Stomach (tissue), 9 donors: ENCODE data around the gene SMARCD2. TPM values are rescaled to one million over a fixed set of nuclear protein-coding genes. Genes with fewer than 3 reads are reported as not detected.

Experiments
- DNase-seq, 2 donors: peaks; one replicate each; pipeline versions ENCODE4 v3.0.0 to v3.0.0-alpha.2; 2013 to 2019
- H3K27ac ChIP-seq, 5 donors: fragments of 200-600 bp in 4 of 5; sonication (generic) in 4 of 5; one replicate each; pipeline ENCODE4 v1.5.1; 2013 to 2019; ENCODE audit warnings: mild to moderate bottlenecking in 1 of 5, moderate library complexity in 1 of 5
- H3K27me3 ChIP-seq, 3 donors: fragments of 200-600 bp; sonication (generic); one replicate each; pipeline ENCODE4 v1.5.1; 2017 to 2019; ENCODE audit warnings: mixed run types in 1 of 3
- H3K36me3 ChIP-seq, 4 donors: fragments of 200-600 bp; sonication (generic); 1 replicate in 3 of 4; 2 replicates in 1 of 4; pipeline ENCODE4 v1.5.1; 2016 to 2019
- H3K4me1 ChIP-seq, 4 donors: fragments of 200-600 bp; sonication (generic); one replicate each; pipeline ENCODE4 v1.5.1; 2016 to 2019
- H3K4me3 ChIP-seq, 4 donors: fragments of 200-600 bp; sonication (generic) in 3 of 4; one replicate each; pipeline ENCODE4 v1.5.1; 2016 to 2019; ENCODE audit warnings: mild to moderate bottlenecking in 1 of 4
- H3K9me3 ChIP-seq, 4 donors: fragments of 200-600 bp; sonication (generic); one replicate each; pipeline ENCODE4 v1.5.1; 2016 to 2019
- CTCF ChIP-seq, 7 experiments: fragments of 450-650 bp in 4 of 7; fragments of 200-600 bp in 3 of 7; sonication (generic) in 3 of 7; IDR thresholded peaks; one replicate each; pipeline ENCODE4 v1.5.1; 2016 to 2019; ENCODE audit warnings: antibody characterized with exemption in 7 of 7, control low read depth in 2 of 7, mild to moderate bottlenecking in 1 of 7
- EP300 ChIP-seq: sonication (generic); formaldehyde crosslinking; IDR thresholded peaks from one replicate; pipeline ENCODE4 v1.6.1; 2017; ENCODE audit warnings: antibody characterized with exemption
- POLR2A ChIP-seq, 4 donors: fragments of 450-650 bp; IDR thresholded peaks; one replicate each; pipeline ENCODE4 v1.6.1; 2016; ENCODE audit warnings: antibody characterized with exemption in 4 of 4, control low read depth in 2 of 4, mild to moderate bottlenecking in 1 of 4, moderate library complexity in 1 of 4
- POLR2AphosphoS5 ChIP-seq, 3 donors: sonication (generic); formaldehyde crosslinking; IDR thresholded peaks; one replicate each; pipeline ENCODE4 v1.6.1; 2016; ENCODE audit warnings: antibody characterized with exemption in 3 of 3
- WGBS, 5 donors: extraction: QIAGEN DNeasy Blood & Tissue Kit in 3 of 5; methylation state at CpG; one replicate each; pipeline versions ENCODE4 v1.1.5 to v1.1.7; 2013 to 2018; 5-methylcytosine and 5-hydroxymethylcytosine counted together
- intact Hi-C: fragments of 100-400 bp; cut with DNase I; formaldehyde crosslinking; loops from one replicate; pipeline ENCODE4 v1.15.1; 2023; ENCODE audit warnings: low total_unique reads
- polyA plus RNA-seq, 3 donors: library from polyadenylated mRNA; stranded (reverse); fragments of 200-250 nt; gene quantifications; one replicate each; pipeline ENCODE4 v1.2.3, GENCODE V29; 2013
- total RNA-seq, 5 donors: library from RNA; depleted of rRNA; stranded (reverse); fragments of >200 nt; gene quantifications; one replicate each; pipeline versions ENCODE4 v1.1.0 to v1.2.3, GENCODE V29; 2014 to 2016
- donor health status: healthy with polysubstance abuse.
- donor health status: Bipolar disorder and iron deficiency.
- donor health status: healthy.

The SMARCD2 gene
- total and polyA plus RNA-seq, 8 donors: 65.1 to 244 (median 94.5) TPM

GRCh38 chr17:63827002-63827800, 15.3 kb downstream of the SMARCD2 start, which contains the start of the genes FTSJ3 and PSMC5:
TSS of gene FTSJ3 (minus strand) at chr17:63827663. CDS start at chr17:63826902, 761 bp downstream.
TSS of gene PSMC5 (plus strand) at chr17:63827431. CDS start at chr17:63827491, 60 bp downstream.
- Histone ChIP-seq H3K27ac (peak within 1 kb of the TSS; percentile 87 to 95 (median 94)), H3K9me3 (no peaks in the 10 kb centered on the region), H3K4me3 (peak within 1 kb of the TSS; percentile 73 to 82 (median 78)), H3K27me3 (no peaks in the 10 kb centered on the region), H3K36me3 (peaks cover 66 to 71% (median 69%) of the 10 kb centered on the region in 4 donors), H3K4me1 (peaks cover 27 to 41% (median 37%) of the 10 kb centered on the region in 4 donors)
- intact Hi-C loops: no loop called here
- DNase-seq: peak; percentile 94 to 98
- 0% methylated on average over 24 to 58 of the region's 58 CpGs for WGBS, 5 donors
- TF ChIP-seq EP300 (no peak), POLR2AphosphoS5 (IDR thresholded peaks at IDR 0.05) (peak; percentile 78 to 94 (median 86)), CTCF (IDR thresholded peaks at IDR 0.05) (peak in 5 of 7 experiments; percentile 24 to 45 (median 34)), POLR2A (IDR thresholded peaks at IDR 0.05) (peak in 1 of 4 donors; percentile 41)

- no peaks in the 10 kb centered on the region for H3K9me3 ChIP-seq
- no peak for DNase-seq
- H3K27ac ChIP-seq: peak overlapping the region; percentile 87 to 95 (median 94)
- peak overlapping the region; percentile 73 to 82 (median 78) for H3K4me3 ChIP-seq
- H3K4me1 ChIP-seq: peaks cover 27 to 41% (median 37%) of the 10 kb centered on the region in 4 donors
- TF ChIP-seq POLR2A (IDR thresholded peaks at IDR 0.05): no peak
- no peak for TF ChIP-seq POLR2AphosphoS5 (IDR thresholded peaks at IDR 0.05)
- H3K36me3 ChIP-seq: peaks cover 66 to 71% (median 69%) of the 10 kb centered on the region in 4 donors
- no peaks in the 10 kb centered on the region for H3K27me3 ChIP-seq
- intact Hi-C loops: no loop called here
- WGBS, 5 donors: 0 to 2% (median 0%) methylated on average over 30 to 31 of the region's 31 CpGs
Observed at GRCh38 chr17:63826468-63827001, 15.9 kb downstream of the SMARCD2 start.

- Histone ChIP-seq H3K27me3 (no peaks in the 10 kb centered on the region), H3K4me1 (peaks cover 29 to 38% (median 35%) of the 10 kb centered on the region in 4 donors), H3K9me3 (no peaks in the 10 kb centered on the region), H3K27ac (peak overlapping the region in 1 of 5 donors; percentile 21), H3K4me3 (no peak overlapping the region), H3K36me3 (peaks cover 66 to 71% (median 69%) of the 10 kb centered on the region in 4 donors)
- 90 to 97% (median 94%) methylated on average over 9 of the region's 9 CpGs for WGBS, 5 donors
- TF ChIP-seq EP300: no peak
- TF ChIP-seq POLR2A (IDR thresholded peaks at IDR 0.05): no peak
- no peak for TF ChIP-seq CTCF (IDR thresholded peaks at IDR 0.05)
- TF ChIP-seq POLR2AphosphoS5 (IDR thresholded peaks at IDR 0.05): no peak
- DNase-seq: no peak
- intact Hi-C loops: no loop called here
Observed at GRCh38 chr17:63824362-63824761, 18.1 kb downstream of the SMARCD2 start.

GRCh38 chr17:63823659-63824331, 18.7 kb downstream of the SMARCD2 start:
- intact Hi-C loops: no loop called here
- Histone ChIP-seq H3K9me3 (no peaks in the 10 kb centered on the region), H3K27ac (peak overlapping the region in 1 of 5 donors; percentile 21), H3K27me3 (no peaks in the 10 kb centered on the region), H3K36me3 (peaks cover 66 to 71% (median 69%) of the 10 kb centered on the region in 4 donors), H3K4me1 (peaks cover 24 to 38% (median 31%) of the 10 kb centered on the region in 4 donors), H3K4me3 (no peak overlapping the region)
- no peak for TF ChIP-seq CTCF (IDR thresholded peaks at IDR 0.05)
- no peak for DNase-seq
- WGBS, 5 donors: 88 to 94% (median 90%) methylated on average over 13 of the region's 13 CpGs
